ENCODE measurements around the gene CYP27C1. TPM values are rescaled to one million over a fixed set of nuclear protein-coding genes. Genes with fewer than 3 reads are reported as not detected.

The CYP27C1 gene
- total and polyA plus RNA-seq, 7 donors, result 0.27 to 0.83 (median 0.58) TPM; not detected in 1

GRCh38 chr2:127170452-127171197 lies 49.5 kb downstream of the CYP27C1 start:
- Histone ChIP-seq H3K4me3 (no peak overlapping the region), H3K36me3 (no peaks in the 10 kb centered on the region), H3K27ac (no peak overlapping the region), H3K4me1 (peaks cover 0 to 17% (median 15%) of the 10 kb centered on the region in 4 donors), H3K9me3 (no peaks in the 10 kb centered on the region), H3K27me3 (no peaks in the 10 kb centered on the region)
- peak; percentile 34 for DNase-seq
- 58 to 83% methylated on average over 10 of the region's 10 CpGs for WGBS, 2 donors
- TF ChIP-seq CTCF (IDR thresholded peaks at IDR 0.05), result no peak
- no peak for TF ChIP-seq EP300 (IDR thresholded peaks at IDR 0.05)
- no peak for TF ChIP-seq POLR2A (IDR thresholded peaks at IDR 0.05)
- TF ChIP-seq POLR2AphosphoS5 (IDR thresholded peaks at IDR 0.05), result no peak
- intact Hi-C loops (cut with DNase I), result no loop called here

- no peak for TF ChIP-seq CTCF (IDR thresholded peaks at IDR 0.05)
- no peak for TF ChIP-seq EP300 (IDR thresholded peaks at IDR 0.05)
- no peak for TF ChIP-seq POLR2A (IDR thresholded peaks at IDR 0.05)
- no peak for TF ChIP-seq POLR2AphosphoS5 (IDR thresholded peaks at IDR 0.05)
- intact Hi-C loops (cut with DNase I), result no loop called here
Observed at GRCh38 chr2:127170021-127170420, 50.1 kb downstream of the CYP27C1 start.

GRCh38 chr2:127169066-127169660 lies 50.9 kb downstream of the CYP27C1 start:
- 92% methylated on average over 15 of the region's 15 CpGs for WGBS, 2 donors
- no peak for TF ChIP-seq POLR2AphosphoS5 (IDR thresholded peaks at IDR 0.05)
- TF ChIP-seq EP300 (IDR thresholded peaks at IDR 0.05), result no peak
- TF ChIP-seq CTCF (IDR thresholded peaks at IDR 0.05), result no peak
- no peak for TF ChIP-seq POLR2A (IDR thresholded peaks at IDR 0.05)
- no peak overlapping the region for H3K27ac ChIP-seq
- no peaks in the 10 kb centered on the region for H3K36me3 ChIP-seq
- no peak overlapping the region for H3K4me3 ChIP-seq
- H3K9me3 ChIP-seq, result no peaks in the 10 kb centered on the region
- H3K27me3 ChIP-seq, result no peaks in the 10 kb centered on the region
- DNase-seq, result no peak
- intact Hi-C loops (cut with DNase I), result no loop called here
- peaks cover 0 to 2% (median under 1%) of the 10 kb centered on the region in 4 donors for H3K4me1 ChIP-seq

More at GRCh38 chr2:127170021-127170420, 50.1 kb downstream of the CYP27C1 start:
- no peak for DNase-seq
- no peak overlapping the region for H3K27ac ChIP-seq
- peaks cover 0 to 11% (median 9%) of the 10 kb centered on the region in 4 donors for H3K4me1 ChIP-seq
- no peaks in the 10 kb centered on the region for H3K36me3 ChIP-seq
- H3K9me3 ChIP-seq, result no peaks in the 10 kb centered on the region
- no peak overlapping the region for H3K4me3 ChIP-seq
- H3K27me3 ChIP-seq, result no peaks in the 10 kb centered on the region
- WGBS, 2 donors, result 80 to 94% methylated on average over 3 of the region's 3 CpGs

- Histone ChIP-seq H3K36me3 (no peaks in the 10 kb centered on the region), H3K4me3 (no peak overlapping the region), H3K27ac (no peak overlapping the region), H3K9me3 (no peaks in the 10 kb centered on the region), H3K4me1 (no peaks in the 10 kb centered on the region), H3K27me3 (no peaks in the 10 kb centered on the region)
- 74 to 86% methylated on average over 12 of the region's 12 CpGs for WGBS, 2 donors
- DNase-seq, result peak; percentile 55
- TF ChIP-seq POLR2A (IDR thresholded peaks at IDR 0.05) (no peak), POLR2AphosphoS5 (IDR thresholded peaks at IDR 0.05) (no peak), EP300 (IDR thresholded peaks at IDR 0.05) (no peak), CTCF (IDR thresholded peaks at IDR 0.05) (no peak)
- intact Hi-C loops (cut with DNase I), result no loop called here
Observed at GRCh38 chr2:127166231-127166860, 53.8 kb downstream of the CYP27C1 start.
